Uterus (tissue), 4 donors: ENCODE data around the gene CRTAC1. TPM values are rescaled to one million over a fixed set of nuclear protein-coding genes. Genes with fewer than 3 reads are reported as not detected.

Source experiments
- DNase-seq, 2 donors: peaks; one replicate each; pipeline ENCODE4 v3.0.0-alpha.2; 2019 to 2020
- H3K27ac ChIP-seq, 2 donors: fragments of 200-600 bp; sonication (generic); 1 replicate in 1 of 2; 2 replicates in 1 of 2; pipeline ENCODE4 v1.5.1; 2016 to 2018
- H3K27me3 ChIP-seq, 2 donors: fragments of 200-600 bp; sonication (generic); one replicate each; pipeline ENCODE4 v1.5.1; 2018 to 2019; ENCODE audit warnings: control low read depth in 1 of 2
- H3K36me3 ChIP-seq, 2 donors: fragments of 200-600 bp; sonication (generic); one replicate each; pipeline ENCODE4 v1.5.1; 2019; ENCODE audit warnings: control low read depth in 1 of 2
- H3K4me1 ChIP-seq, 2 donors: fragments of 200-600 bp; sonication (generic); one replicate each; pipeline ENCODE4 v1.5.1; 2018 to 2019; ENCODE audit warnings: control low read depth in 1 of 2
- H3K4me3 ChIP-seq, 2 donors: fragments of 200-600 bp; sonication (generic); 1 replicate in 1 of 2; 2 replicates in 1 of 2; pipeline ENCODE4 v1.5.1; 2018 to 2019; ENCODE audit warnings: mild to moderate bottlenecking in 1 of 2
- H3K9me3 ChIP-seq, 2 donors: fragments of 200-600 bp; sonication (generic); one replicate each; pipeline ENCODE4 v1.5.1; 2019; ENCODE audit warnings: control low read depth in 1 of 2
- POLR2A ChIP-seq, 2 donors: fragments of 450-650 bp; IDR thresholded peaks; one replicate each; pipeline ENCODE4 v1.6.1; 2016; ENCODE audit warnings: antibody characterized with exemption in 2 of 2, mild to moderate bottlenecking in 1 of 2, moderate library complexity in 1 of 2
- intact Hi-C: fragments of 100-400 bp; cut with DNase I; formaldehyde crosslinking; loops from one replicate; pipeline ENCODE4 v1.15.1; 2023; ENCODE audit warnings: low total_unique reads
- small RNA-seq: library from RNA; depleted of rRNA; stranded (forward); fragments of <200 nt; gene quantifications from one replicate; pipeline ENCODE3, GENCODE V24; 2016
- total RNA-seq, 4 donors: library from RNA; depleted of rRNA in 3 of 4; stranded (reverse); fragments of >200 nt in 3 of 4; gene quantifications; one replicate each; pipeline versions ENCODE4 v1.1.0 to v1.2.4, GENCODE V29; 2014 to 2023
- TF ChIP-seq, protein P1 (sequence below), 4 experiments: fragments of 200-600 bp in 2 of 4; fragments of 450-650 bp in 2 of 4; sonication (generic) in 2 of 4; IDR thresholded peaks; one replicate each; pipeline ENCODE4 v1.5.1; 2016 to 2019; ENCODE audit warnings: antibody characterized with exemption in 4 of 4, mild to moderate bottlenecking in 2 of 4, moderate library complexity in 1 of 4
- donor health status: DM: yes; HTN: yes; CAD: no.

Gene CRTAC1
- total RNA-seq, 4 donors from 2014 or later, result 0.26 to 7.5 (median 2.0) TPM

DNA sequence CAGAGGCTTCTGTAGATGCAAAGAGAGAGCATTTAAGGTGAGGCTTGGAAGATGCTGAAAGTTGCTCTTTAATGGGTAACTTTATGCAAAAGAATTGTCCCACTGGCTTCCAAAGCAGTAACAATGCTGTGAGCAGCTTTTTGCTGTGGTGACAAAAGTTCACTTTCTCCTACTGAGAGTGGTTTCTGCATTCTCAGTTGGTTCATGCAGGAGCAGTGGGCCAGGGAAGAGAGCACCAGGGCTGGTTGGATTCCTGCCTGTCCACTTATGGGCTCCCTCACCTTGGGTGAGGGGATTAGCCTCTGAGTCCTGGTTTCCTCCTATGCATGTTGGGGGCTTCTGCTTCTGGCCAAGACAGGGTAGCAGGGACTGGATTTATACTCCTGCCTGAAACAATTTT, 211.8 kb downstream of the CRTAC1 start:
- H3K27me3 ChIP-seq, result no peaks in the 10 kb centered on the region
- DNase-seq, result no peak
- no peaks in the 10 kb centered on the region for H3K9me3 ChIP-seq
- no peak overlapping the region for H3K27ac ChIP-seq
- H3K4me1 ChIP-seq, result no peaks in the 10 kb centered on the region
- no peak overlapping the region for H3K4me3 ChIP-seq
- H3K36me3 ChIP-seq, result no peaks in the 10 kb centered on the region
- no peak for TF ChIP-seq POLR2A (IDR thresholded peaks at IDR 0.05)
- TF ChIP-seq, protein P1, sequence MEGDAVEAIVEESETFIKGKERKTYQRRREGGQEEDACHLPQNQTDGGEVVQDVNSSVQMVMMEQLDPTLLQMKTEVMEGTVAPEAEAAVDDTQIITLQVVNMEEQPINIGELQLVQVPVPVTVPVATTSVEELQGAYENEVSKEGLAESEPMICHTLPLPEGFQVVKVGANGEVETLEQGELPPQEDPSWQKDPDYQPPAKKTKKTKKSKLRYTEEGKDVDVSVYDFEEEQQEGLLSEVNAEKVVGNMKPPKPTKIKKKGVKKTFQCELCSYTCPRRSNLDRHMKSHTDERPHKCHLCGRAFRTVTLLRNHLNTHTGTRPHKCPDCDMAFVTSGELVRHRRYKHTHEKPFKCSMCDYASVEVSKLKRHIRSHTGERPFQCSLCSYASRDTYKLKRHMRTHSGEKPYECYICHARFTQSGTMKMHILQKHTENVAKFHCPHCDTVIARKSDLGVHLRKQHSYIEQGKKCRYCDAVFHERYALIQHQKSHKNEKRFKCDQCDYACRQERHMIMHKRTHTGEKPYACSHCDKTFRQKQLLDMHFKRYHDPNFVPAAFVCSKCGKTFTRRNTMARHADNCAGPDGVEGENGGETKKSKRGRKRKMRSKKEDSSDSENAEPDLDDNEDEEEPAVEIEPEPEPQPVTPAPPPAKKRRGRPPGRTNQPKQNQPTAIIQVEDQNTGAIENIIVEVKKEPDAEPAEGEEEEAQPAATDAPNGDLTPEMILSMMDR (IDR thresholded peaks at IDR 0.05), result no peak
- intact Hi-C loops, result no loop called here

DNA sequence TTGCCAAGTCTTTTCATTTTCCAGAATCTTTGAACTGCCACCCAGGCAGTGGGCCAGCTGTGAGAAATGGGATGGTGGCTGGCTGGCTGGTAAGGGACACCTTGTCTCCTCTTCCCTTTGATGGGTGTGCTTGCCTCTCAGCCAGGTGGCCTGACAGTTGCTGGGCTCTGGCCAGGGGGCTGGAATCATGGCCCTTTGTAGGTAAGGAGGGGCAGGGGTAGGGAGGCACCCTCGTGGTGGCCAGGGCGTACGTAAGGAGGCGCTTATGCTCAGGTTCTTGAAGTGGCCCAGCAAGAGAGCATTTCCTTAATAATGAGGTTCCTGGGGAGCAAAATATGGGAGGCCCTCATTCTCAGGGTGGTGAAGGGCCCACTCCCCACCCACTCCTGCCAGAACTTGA, 213.8 kb downstream of the CRTAC1 start:
- Histone ChIP-seq H3K4me3 (no peak overlapping the region), H3K4me1 (no peaks in the 10 kb centered on the region), H3K9me3 (no peaks in the 10 kb centered on the region), H3K27me3 (no peaks in the 10 kb centered on the region), H3K27ac (no peak overlapping the region), H3K36me3 (no peaks in the 10 kb centered on the region)
- intact Hi-C loops, result no loop called here
- DNase-seq, result no peak
- TF ChIP-seq, protein P1 (IDR thresholded peaks at IDR 0.05), result no peak
- no peak for TF ChIP-seq POLR2A (IDR thresholded peaks at IDR 0.05)

Small RNA genes within 50 kb of the gene (small RNA-seq; reads per million reads assigned to genes)
- gene AL355301.1, result not detected

Other genes with a start within 250 kb of the CRTAC1 start
- gene GOLGA7B, start 180.8 kb downstream of the CRTAC1 start, total RNA-seq, result 1 to 10 TPM in 1 of 4 donors, under 1 TPM in 1, not detected in 2; 0.09 to 3.1 TPM
- gene R3HCC1L, start 104.0 kb upstream of the CRTAC1 start, total RNA-seq, result 10 to 100 TPM in 2 of 4 donors, 1 to 10 TPM in 2; 5.9 to 23.4 (median 10.8) TPM
- 10 to 100 TPM in 3 of 4 donors, 1 to 10 TPM in 1; 8.1 to 16.9 (median 15.1) TPM for gene LOXL4, start 237.6 kb upstream of the CRTAC1 start, total RNA-seq